ENCODE data around the gene GPS1.
"Not testable (repeated sequence)": the region's sequence is repeated elsewhere in the genome, so short reads cannot be mapped to it uniquely, and the experiment has no call there.

GPS1 gene

GRCh38 chr17:82037889-82038195, 13.9 kb upstream of the GPS1 start:
- no peak for TF ChIP-seq CTCF (IDR thresholded peaks at IDR 0.05; ENCODE audit: low read depth, low read length)
- no peaks in the 10 kb centered on the region for H3K27me3 ChIP-seq

GRCh38 chr17:82038796-82039409, 12.8 kb upstream of the GPS1 start:
- not testable (repeated sequence) for H3K36me3 ChIP-seq; H3K4me3 ChIP-seq (ENCODE audit: low read depth, low read length); H3K27me3 ChIP-seq

More at GRCh38 chr17:82037889-82038195, 13.9 kb upstream of the GPS1 start:
- H3K4me3 ChIP-seq (ENCODE audit: low read depth, low read length): peak overlapping the region; percentile 80
- H3K36me3 ChIP-seq: 0 out of 2 replicates have a peak, but pooled peaks cover 2% of the 10 kb centered on the region
- H3K9me3 ChIP-seq: no peaks in the 10 kb centered on the region
- DNase-seq: no peak
- H3K4me1 ChIP-seq: no peaks in the 10 kb centered on the region; the same call in 1 of the 2 replicates

GRCh38 chr17:82039695-82040299, 11.9 kb upstream of the GPS1 start:
- no peaks in the 10 kb centered on the region for H3K27me3 ChIP-seq
- no peak for TF ChIP-seq CTCF (IDR thresholded peaks at IDR 0.05; ENCODE audit: low read depth, low read length)
- no peaks in the 10 kb centered on the region for H3K9me3 ChIP-seq
- no peak overlapping the region for H3K4me3 ChIP-seq (ENCODE audit: low read depth, low read length)
- DNase-seq: no peak
- no peaks in the 10 kb centered on the region; the same call in 1 of the 2 replicates for H3K4me1 ChIP-seq
- 0 out of 2 replicates have a peak, but pooled peaks cover 2% of the 10 kb centered on the region for H3K36me3 ChIP-seq

More at GRCh38 chr17:82038796-82039409, 12.8 kb upstream of the GPS1 start:
- not testable (repeated sequence) for DNase-seq, H3K4me1 ChIP-seq, H3K9me3 ChIP-seq

- no peaks in the 10 kb centered on the region for H3K36me3 ChIP-seq
- DNase-seq: no peak
- TF ChIP-seq CTCF (IDR thresholded peaks at IDR 0.05; ENCODE audit: low read depth, low read length): no peak
- H3K27me3 ChIP-seq: no peaks in the 10 kb centered on the region
- no peaks in the 10 kb centered on the region for H3K9me3 ChIP-seq
- H3K4me1 ChIP-seq: no peaks in the 10 kb centered on the region; the same call in 1 of the 2 replicates
- H3K4me3 ChIP-seq (ENCODE audit: low read depth, low read length): no peak overlapping the region
Measured at GRCh38 chr17:82041144-82041814, 10.4 kb upstream of the GPS1 start.

GRCh38 chr17:82042649-82043048, 9.0 kb upstream of the GPS1 start:
- DNase-seq: no peak
- H3K4me1 ChIP-seq: no peaks in the 10 kb centered on the region; the same call in 1 of the 2 replicates
- H3K27me3 ChIP-seq: no peaks in the 10 kb centered on the region
- H3K9me3 ChIP-seq: no peaks in the 10 kb centered on the region
- H3K4me3 ChIP-seq (ENCODE audit: low read depth, low read length): no peak overlapping the region
- TF ChIP-seq CTCF (IDR thresholded peaks at IDR 0.05; ENCODE audit: low read depth, low read length): no peak
- H3K36me3 ChIP-seq: no peaks in the 10 kb centered on the region

GRCh38 chr17:82043507-82043906, 8.2 kb upstream of the GPS1 start:
- H3K4me1 ChIP-seq: no peaks in the 10 kb centered on the region
- no peaks in the 10 kb centered on the region for H3K36me3 ChIP-seq
- no peak for DNase-seq
- TF ChIP-seq CTCF (IDR thresholded peaks at IDR 0.05; ENCODE audit: low read depth, low read length): no peak
- H3K4me3 ChIP-seq (ENCODE audit: low read depth, low read length): no peak overlapping the region
- H3K27me3 ChIP-seq: no peaks in the 10 kb centered on the region
- H3K9me3 ChIP-seq: no peaks in the 10 kb centered on the region

Measured in BE2C (cell line).